ENCODE data around the gene ACOXL. TPM values are rescaled to one million over a fixed set of nuclear protein-coding genes. Genes with fewer than 3 reads are reported as not detected.

The ACOXL gene
- total RNA-seq, 1 donor = under 0.01 TPM

GRCh38 chr2:111145103-111145760, 412.9 kb downstream of the ACOXL start:
- DNase-seq (ENCODE audit: low read depth in 2 of 3, low spot score in 2 of 3) = no peak

GRCh38 chr2:111145951-111146350, 413.6 kb downstream of the ACOXL start:
- DNase-seq (ENCODE audit: low read depth in 2 of 3, low spot score in 2 of 3) = no peak

GRCh38 chr2:111148225-111148873, 416.0 kb downstream of the ACOXL start:
- no peak for DNase-seq (ENCODE audit: low read depth in 2 of 3, low spot score in 2 of 3)

- no peak for DNase-seq (ENCODE audit: low read depth in 2 of 3, low spot score in 2 of 3)
Observed at GRCh38 chr2:111148925-111149324, 416.6 kb downstream of the ACOXL start.

GRCh38 chr2:111149882-111150455, 417.6 kb downstream of the ACOXL start:
- DNase-seq (ENCODE audit: low read depth in 2 of 3, low spot score in 2 of 3) = no peak

- DNase-seq (ENCODE audit: low read depth in 2 of 3, low spot score in 2 of 3) = no peak
Observed at GRCh38 chr2:111154758-111155157, 422.4 kb downstream of the ACOXL start.

GRCh38 chr2:111155610-111156009, 423.2 kb downstream of the ACOXL start:
- no peak for DNase-seq (ENCODE audit: low read depth in 2 of 3, low spot score in 2 of 3)

GRCh38 chr2:111156529-111156928, 424.2 kb downstream of the ACOXL start:
- no peak for DNase-seq (ENCODE audit: low read depth in 2 of 3, low spot score in 2 of 3)

GRCh38 chr2:111157071-111157661, 424.8 kb downstream of the ACOXL start:
- no peak for DNase-seq (ENCODE audit: low read depth in 2 of 3, low spot score in 2 of 3)

- no peak for DNase-seq (ENCODE audit: low read depth in 2 of 3, low spot score in 2 of 3)
Observed at GRCh38 chr2:111157798-111158197, 425.4 kb downstream of the ACOXL start.

GRCh38 chr2:111159641-111160040, 427.3 kb downstream of the ACOXL start:
- DNase-seq (ENCODE audit: low read depth in 2 of 3, low spot score in 2 of 3) = no peak

- DNase-seq (ENCODE audit: low read depth in 2 of 3, low spot score in 2 of 3) = no peak
Observed at GRCh38 chr2:111160758-111161157, 428.4 kb downstream of the ACOXL start.

- DNase-seq (ENCODE audit: low read depth in 2 of 3, low spot score in 2 of 3) = no peak
Observed at GRCh38 chr2:111161971-111162370, 429.6 kb downstream of the ACOXL start.

- peak in 2 of 3 donors; percentile 84 to 87 for DNase-seq (ENCODE audit: low read depth in 2 of 3, low spot score in 2 of 3)
Observed at GRCh38 chr2:111162718-111163331, 430.5 kb downstream of the ACOXL start.

GRCh38 chr2:111164078-111164477, 431.7 kb downstream of the ACOXL start:
- DNase-seq (ENCODE audit: low read depth in 2 of 3, low spot score in 2 of 3) = no peak

GRCh38 chr2:111165084-111165483, 432.7 kb downstream of the ACOXL start:
- DNase-seq (ENCODE audit: low read depth in 2 of 3, low spot score in 2 of 3) = no peak

GRCh38 chr2:111166115-111166514, 433.7 kb downstream of the ACOXL start:
- DNase-seq (ENCODE audit: low read depth in 2 of 3, low spot score in 2 of 3) = no peak

GRCh38 chr2:111167076-111167862, 434.9 kb downstream of the ACOXL start:
- DNase-seq (ENCODE audit: low read depth in 2 of 3, low spot score in 2 of 3) = no peak

GRCh38 chr2:111167863-111168162, 435.4 kb downstream of the ACOXL start:
- no peak for DNase-seq (ENCODE audit: low read depth in 2 of 3, low spot score in 2 of 3)
